Measurements from ENCODE around the gene TMEM154.

Gene TMEM154

GRCh38 chr4:152679414-152680281, at the start of gene TMEM154:
TMEM154 (minus strand) TSS chr4:152679997; CDS start chr4:152679933, 64 bp downstream.
- DNase-seq (ENCODE audit: low spot score): peak; percentile 85

- no peak for DNase-seq (ENCODE audit: low spot score)
Observed at GRCh38 chr4:152729466-152729865, 49.7 kb upstream of the TMEM154 start.

GRCh38 chr4:152728343-152728742, 48.5 kb upstream of the TMEM154 start:
- DNase-seq (ENCODE audit: low spot score): no peak

GRCh38 chr4:152727784-152728183, 48.0 kb upstream of the TMEM154 start:
- no peak for DNase-seq (ENCODE audit: low spot score)

GRCh38 chr4:152724494-152724893, 44.7 kb upstream of the TMEM154 start:
- DNase-seq (ENCODE audit: low spot score): no peak

GRCh38 chr4:152723236-152723635, 43.4 kb upstream of the TMEM154 start:
- no peak for DNase-seq (ENCODE audit: low spot score)

GRCh38 chr4:152719801-152720556, 40.2 kb upstream of the TMEM154 start:
- no peak for DNase-seq (ENCODE audit: low spot score)

- no peak for DNase-seq (ENCODE audit: low spot score)
Observed at GRCh38 chr4:152719291-152719690, 39.5 kb upstream of the TMEM154 start.

- no peak for DNase-seq (ENCODE audit: low spot score)
Observed at GRCh38 chr4:152715076-152715475, 35.3 kb upstream of the TMEM154 start.

- no peak for DNase-seq (ENCODE audit: low spot score)
Observed at GRCh38 chr4:152713951-152714705, 34.3 kb upstream of the TMEM154 start.

- DNase-seq (ENCODE audit: low spot score): no peak
Observed at GRCh38 chr4:152709675-152710438, 30.1 kb upstream of the TMEM154 start.

- no peak for DNase-seq (ENCODE audit: low spot score)
Observed at GRCh38 chr4:152708796-152709195, 29.0 kb upstream of the TMEM154 start.

GRCh38 chr4:152708361-152708760, 28.6 kb upstream of the TMEM154 start:
- DNase-seq (ENCODE audit: low spot score): no peak

- DNase-seq (ENCODE audit: low spot score): no peak
Observed at GRCh38 chr4:152707632-152708031, 27.8 kb upstream of the TMEM154 start.

GRCh38 chr4:152705903-152706302, 26.1 kb upstream of the TMEM154 start:
- no peak for DNase-seq (ENCODE audit: low spot score)

- DNase-seq (ENCODE audit: low spot score): no peak
Observed at GRCh38 chr4:152704788-152705187, 25.0 kb upstream of the TMEM154 start.

- DNase-seq (ENCODE audit: low spot score): no peak
Observed at GRCh38 chr4:152700151-152700550, 20.4 kb upstream of the TMEM154 start.

- no peak for DNase-seq (ENCODE audit: low spot score)
Observed at GRCh38 chr4:152699313-152699712, 19.5 kb upstream of the TMEM154 start.

GRCh38 chr4:152698089-152698499, 18.3 kb upstream of the TMEM154 start:
- DNase-seq (ENCODE audit: low spot score): no peak

GRCh38 chr4:152697284-152698088, 17.7 kb upstream of the TMEM154 start:
- no peak for DNase-seq (ENCODE audit: low spot score)

GRCh38 chr4:152696764-152697261, 17.0 kb upstream of the TMEM154 start:
- no peak for DNase-seq (ENCODE audit: low spot score)

All from NAMALWA (cell line).